Vagina (tissue), 2 donors: ENCODE measurements around the gene CALB2. TPM values are rescaled to one million over a fixed set of nuclear protein-coding genes. Genes with fewer than 3 reads are reported as not detected.

Experiments used
- DNase-seq, 2 donors: peaks; one replicate each; pipeline ENCODE4 v3.0.0-alpha.2; 2017; ENCODE audit errors: extremely low spot score in 2 of 2
- H3K27ac ChIP-seq: fragments of 200-600 bp; sonication (generic); one replicate; pipeline ENCODE4 v1.5.1; 2019
- H3K27me3 ChIP-seq: fragments of 200-600 bp; sonication (generic); one replicate; pipeline ENCODE4 v1.5.1; 2019
- H3K36me3 ChIP-seq, 2 donors: fragments of 200-600 bp; sonication (generic); one replicate each; pipeline ENCODE4 v1.5.1; 2017 to 2019
- H3K4me1 ChIP-seq: fragments of 200-600 bp; sonication (generic); one replicate; pipeline ENCODE4 v1.5.1; 2019
- H3K4me3 ChIP-seq, 2 donors: fragments of 200-600 bp; sonication (generic); 1 replicate in 1 of 2; 2 replicates in 1 of 2; pipeline ENCODE4 v1.5.1; 2016 to 2019
- H3K9me3 ChIP-seq: fragments of 200-600 bp; sonication (generic); one replicate; pipeline ENCODE4 v1.5.1; 2019
- CTCF ChIP-seq, 3 experiments: fragments of 450-650 bp in 2 of 3; fragments of 200-600 bp in 1 of 3; sonication (generic) in 1 of 3; IDR thresholded peaks; one replicate each; pipeline ENCODE4 v1.5.1; 2017 to 2019; ENCODE audit warnings: antibody characterized with exemption in 3 of 3, mild to moderate bottlenecking in 2 of 3, moderate library complexity in 2 of 3
- POLR2A ChIP-seq, 2 donors: fragments of 450-650 bp; IDR thresholded peaks; one replicate each; pipeline ENCODE4 v1.6.1; 2017; ENCODE audit warnings: antibody characterized with exemption in 2 of 2, mild to moderate bottlenecking in 2 of 2, moderate library complexity in 2 of 2
- POLR2AphosphoS5 ChIP-seq, 2 donors: sonication (generic); formaldehyde crosslinking; IDR thresholded peaks; one replicate each; pipeline ENCODE4 v1.9.0; 2017; ENCODE audit warnings: antibody characterized with exemption in 2 of 2, mild to moderate bottlenecking in 2 of 2, low read depth in 1 of 2; ENCODE audit not compliant: insufficient read depth in 1 of 2
- intact Hi-C: fragments of 100-400 bp; cut with DNase I; formaldehyde crosslinking; loops from one replicate; pipeline ENCODE4 v1.15.1; 2023
- total RNA-seq: library from RNA; depleted of rRNA; stranded (reverse); fragments of >200 nt; gene quantifications from one replicate; pipeline ENCODE4 v1.2.3, GENCODE V29; 2016

CALB2 gene
- total RNA-seq, 1 donor from 2014 or later = 3.9 TPM

GRCh38 chr16:71367241-71367976 is 8.9 kb downstream of the CALB2 start:
- Histone ChIP-seq H3K9me3 (no peaks in the 10 kb centered on the region), H3K36me3 (no peaks in the 10 kb centered on the region), H3K27ac (no peak overlapping the region), H3K27me3 (no peaks in the 10 kb centered on the region), H3K4me1 (no peaks in the 10 kb centered on the region), H3K4me3 (no peak overlapping the region)
- intact Hi-C loops = no loop called here
- no peak for TF ChIP-seq CTCF (IDR thresholded peaks at IDR 0.05)
- TF ChIP-seq POLR2AphosphoS5 (IDR thresholded peaks at IDR 0.05; ENCODE audit: insufficient read depth in 1 of 2, low read depth in 1 of 2) = no peak
- no peak for TF ChIP-seq POLR2A (IDR thresholded peaks at IDR 0.05)
- no peak for DNase-seq

DNA sequence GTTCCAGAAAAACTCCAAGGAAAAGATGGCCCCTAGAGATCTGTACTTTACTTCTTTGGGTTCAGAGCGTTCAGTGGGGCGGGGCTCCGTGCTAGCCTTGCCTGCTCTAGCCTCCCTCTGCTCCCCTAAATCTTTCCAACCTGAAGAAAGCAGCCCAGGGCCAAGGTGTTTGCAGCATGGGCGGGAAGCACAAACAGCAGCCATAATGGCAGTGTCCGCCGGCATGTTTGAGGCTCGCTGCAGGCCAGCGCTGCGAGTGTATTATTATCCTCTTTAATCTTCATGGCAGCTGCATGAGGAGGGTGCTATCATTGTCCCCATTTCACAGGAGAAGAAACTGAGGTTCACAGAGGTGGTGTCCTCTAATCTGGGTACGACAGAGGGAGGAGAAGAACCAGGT is 10.4 kb downstream of the CALB2 start:
- Histone ChIP-seq H3K27ac (no peak overlapping the region), H3K4me1 (no peaks in the 10 kb centered on the region), H3K4me3 (no peak overlapping the region), H3K9me3 (no peaks in the 10 kb centered on the region), H3K27me3 (no peaks in the 10 kb centered on the region), H3K36me3 (no peaks in the 10 kb centered on the region)
- no peak for DNase-seq
- no peak for TF ChIP-seq POLR2AphosphoS5 (IDR thresholded peaks at IDR 0.05; ENCODE audit: insufficient read depth in 1 of 2, low read depth in 1 of 2)
- no peak for TF ChIP-seq CTCF (IDR thresholded peaks at IDR 0.05)
- TF ChIP-seq POLR2A (IDR thresholded peaks at IDR 0.05) = no peak
- intact Hi-C loops = no loop called here

GRCh38 chr16:71369494-71369893 is 11.0 kb downstream of the CALB2 start:
- intact Hi-C loops = no loop called here

GRCh38 chr16:71371237-71371636 is 12.7 kb downstream of the CALB2 start:
- H3K4me3 ChIP-seq = no peak overlapping the region

More at GRCh38 chr16:71369494-71369893, 11.0 kb downstream of the CALB2 start:
- Histone ChIP-seq H3K4me3 (no peak overlapping the region), H3K27me3 (no peaks in the 10 kb centered on the region), H3K9me3 (no peaks in the 10 kb centered on the region), H3K27ac (no peak overlapping the region), H3K36me3 (no peaks in the 10 kb centered on the region), H3K4me1 (no peaks in the 10 kb centered on the region)
- no peak for DNase-seq
- TF ChIP-seq POLR2AphosphoS5 (IDR thresholded peaks at IDR 0.05; ENCODE audit: insufficient read depth in 1 of 2, low read depth in 1 of 2) = no peak
- TF ChIP-seq CTCF (IDR thresholded peaks at IDR 0.05) = no peak
- TF ChIP-seq POLR2A (IDR thresholded peaks at IDR 0.05) = no peak

More at GRCh38 chr16:71371237-71371636, 12.7 kb downstream of the CALB2 start:
- no peak overlapping the region for H3K27ac ChIP-seq
- no peaks in the 10 kb centered on the region for H3K4me1 ChIP-seq
- DNase-seq = no peak
- TF ChIP-seq POLR2A (IDR thresholded peaks at IDR 0.05) (no peak), CTCF (IDR thresholded peaks at IDR 0.05) (no peak), POLR2AphosphoS5 (IDR thresholded peaks at IDR 0.05; ENCODE audit: insufficient read depth in 1 of 2, low read depth in 1 of 2) (no peak)
- H3K27me3 ChIP-seq = no peaks in the 10 kb centered on the region
- H3K36me3 ChIP-seq = no peaks in the 10 kb centered on the region
- intact Hi-C loops = no loop called here
- H3K9me3 ChIP-seq = no peaks in the 10 kb centered on the region
